ENCODE results near the gene AKIP1.

GRCh38 chr11:8878771-8879170, 32.2 kb upstream of the AKIP1 start:
- TF ChIP-seq CTCF (IDR thresholded peaks at IDR 0.05; ENCODE audit: borderline replicate concordance, extremely low read depth, low read length, poor library complexity, severe bottlenecking) (no peak), EZH2 (IDR thresholded peaks at IDR 0.05; ENCODE audit: borderline replicate concordance, low read depth, low read length, severe bottlenecking) (no peak)

Measured in DND-41 (cell line).